Parathyroid adenoma (tissue), 2 donors: ENCODE data around the gene DMPK.

Experiments used
- H2AFZ ChIP-seq: fragments of 300-600 bp; sonication (generic); one replicate; pipeline ENCODE4 v1.7.0; 2017; ENCODE audit warnings: antibody characterized with exemption, mild to moderate bottlenecking
- H3K27ac ChIP-seq: fragments of 300-600 bp; sonication (generic); one replicate; pipeline ENCODE4 v1.7.0; 2017
- H3K27me3 ChIP-seq: fragments of 300-600 bp; sonication (generic); one replicate; pipeline ENCODE4 v1.7.0; 2017; ENCODE audit warnings: low read length; ENCODE audit not compliant: control insufficient read depth, insufficient read depth
- H3K36me3 ChIP-seq: fragments of 300-600 bp; sonication (generic); one replicate; pipeline ENCODE4 v1.7.0; 2017; ENCODE audit warnings: low read length; ENCODE audit not compliant: control insufficient read depth, insufficient read depth
- H3K4me1 ChIP-seq: fragments of 300-600 bp; sonication (generic); one replicate; pipeline ENCODE4 v1.7.0; 2017; ENCODE audit warnings: control low read depth
- H3K4me2 ChIP-seq: fragments of 300-600 bp; sonication (generic); one replicate; pipeline ENCODE4 v1.7.0; 2017; ENCODE audit warnings: low read length
- H3K4me3 ChIP-seq: fragments of 300-600 bp; sonication (generic); one replicate; pipeline ENCODE4 v1.7.0; 2017; ENCODE audit warnings: low read depth, low read length
- H3K79me2 ChIP-seq: fragments of 300-600 bp; sonication (generic); one replicate; pipeline ENCODE4 v1.7.0; 2017; ENCODE audit warnings: control low read depth
- H3K9ac ChIP-seq: fragments of 300-600 bp; sonication (generic); one replicate; pipeline ENCODE4 v1.7.0; 2017; ENCODE audit warnings: mild to moderate bottlenecking
- H3K9me3 ChIP-seq: fragments of 300-600 bp; sonication (generic); one replicate; pipeline ENCODE4 v1.7.0; 2017; ENCODE audit warnings: low read length; ENCODE audit not compliant: control insufficient read depth
- CTCF ChIP-seq: fragments of 300-600 bp; sonication (generic); IDR thresholded peaks from one replicate; pipeline ENCODE4 v1.7.0; 2017; ENCODE audit warnings: antibody characterized with exemption, mild to moderate bottlenecking
- donor health status: primary hyperparathyroidism.

Gene DMPK, protein sequence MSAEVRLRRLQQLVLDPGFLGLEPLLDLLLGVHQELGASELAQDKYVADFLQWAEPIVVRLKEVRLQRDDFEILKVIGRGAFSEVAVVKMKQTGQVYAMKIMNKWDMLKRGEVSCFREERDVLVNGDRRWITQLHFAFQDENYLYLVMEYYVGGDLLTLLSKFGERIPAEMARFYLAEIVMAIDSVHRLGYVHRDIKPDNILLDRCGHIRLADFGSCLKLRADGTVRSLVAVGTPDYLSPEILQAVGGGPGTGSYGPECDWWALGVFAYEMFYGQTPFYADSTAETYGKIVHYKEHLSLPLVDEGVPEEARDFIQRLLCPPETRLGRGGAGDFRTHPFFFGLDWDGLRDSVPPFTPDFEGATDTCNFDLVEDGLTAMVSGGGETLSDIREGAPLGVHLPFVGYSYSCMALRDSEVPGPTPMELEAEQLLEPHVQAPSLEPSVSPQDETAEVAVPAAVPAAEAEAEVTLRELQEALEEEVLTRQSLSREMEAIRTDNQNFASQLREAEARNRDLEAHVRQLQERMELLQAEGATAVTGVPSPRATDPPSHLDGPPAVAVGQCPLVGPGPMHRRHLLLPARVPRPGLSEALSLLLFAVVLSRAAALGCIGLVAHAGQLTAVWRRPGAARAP

GRCh38 chr19:45782162-45782691 is at the start of gene DMPK:
DMPK (minus strand) TSS chr19:45782490; CDS start chr19:45782352, 138 bp downstream.
- H3K9me3 ChIP-seq: no peaks in the 10 kb centered on the region
- H3K27me3 ChIP-seq: no peaks in the 10 kb centered on the region
- no peak for TF ChIP-seq CTCF
- no peak within 1 kb of the TSS for H2AFZ ChIP-seq
- H3K9ac ChIP-seq: no peak within 1 kb of the TSS
- no peaks in the 10 kb centered on the region for H3K36me3 ChIP-seq
- H3K79me2 ChIP-seq: peaks cover 2% of the 10 kb centered on the region
- peak within 1 kb of the TSS; percentile 39 for H3K27ac ChIP-seq
- no peak within 1 kb of the TSS for H3K4me3 ChIP-seq
- H3K4me1 ChIP-seq: peaks cover 10% of the 10 kb centered on the region
- no peak within 1 kb of the TSS for H3K4me2 ChIP-seq

DNA sequence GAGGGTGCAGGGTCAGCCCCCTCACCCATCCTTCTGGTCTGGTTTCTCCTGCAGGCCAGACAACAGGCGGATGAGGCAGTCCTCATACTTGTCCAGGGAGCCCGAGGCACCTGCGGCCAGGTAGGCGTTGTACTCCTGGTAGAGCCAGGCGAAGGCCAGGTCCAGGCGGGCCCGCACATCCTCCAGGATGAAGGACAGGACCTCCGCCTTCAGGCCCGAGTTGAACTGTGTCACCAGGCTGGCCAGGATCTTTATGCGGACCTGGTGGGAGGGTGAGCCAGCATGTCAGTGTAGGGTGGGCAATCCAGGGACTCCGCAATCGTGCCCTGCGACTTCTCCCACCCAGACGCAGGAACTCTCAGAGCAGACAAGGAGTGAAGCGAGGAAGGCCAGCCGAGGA is 46.7 kb upstream of the DMPK start:
- Histone ChIP-seq H3K9ac (no peak overlapping the region), H3K27ac (no peak overlapping the region), H3K27me3 (no peaks in the 10 kb centered on the region), H3K36me3 (no peaks in the 10 kb centered on the region), H2AFZ (no peak overlapping the region), H3K79me2 (no peaks in the 10 kb centered on the region), H3K4me2 (no peak overlapping the region), H3K4me3 (no peak overlapping the region), H3K4me1 (peaks cover 11% of the 10 kb centered on the region), H3K9me3 (no peaks in the 10 kb centered on the region)
- no peak for TF ChIP-seq CTCF

DNA sequence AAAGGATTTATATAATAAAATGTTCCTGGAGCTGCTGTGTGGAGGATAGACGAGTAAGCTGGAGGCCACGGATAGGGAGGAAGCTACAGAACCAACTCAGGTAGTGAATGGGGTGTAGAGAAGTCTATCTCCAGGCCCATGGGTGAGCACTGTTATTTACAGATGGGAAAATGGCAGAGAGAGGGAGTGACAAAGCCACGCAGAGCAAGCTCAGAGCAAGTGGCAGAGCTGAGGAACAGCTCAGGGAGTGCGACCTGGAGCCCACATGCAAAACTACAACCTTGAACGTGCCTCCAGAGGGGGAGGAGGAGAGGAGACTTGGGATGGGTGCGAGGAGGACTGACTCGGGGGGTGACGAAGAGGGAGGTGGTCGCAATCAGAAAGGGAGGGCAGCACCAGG is 46.2 kb upstream of the DMPK start:
- H3K27ac ChIP-seq: no peak overlapping the region
- no peaks in the 10 kb centered on the region for H3K27me3 ChIP-seq
- H3K4me1 ChIP-seq: peaks cover 11% of the 10 kb centered on the region
- TF ChIP-seq CTCF: no peak
- H3K36me3 ChIP-seq: no peaks in the 10 kb centered on the region
- H2AFZ ChIP-seq: no peak overlapping the region
- no peaks in the 10 kb centered on the region for H3K79me2 ChIP-seq
- H3K4me2 ChIP-seq: no peak overlapping the region
- no peak overlapping the region for H3K9ac ChIP-seq
- H3K4me3 ChIP-seq: no peak overlapping the region
- H3K9me3 ChIP-seq: no peaks in the 10 kb centered on the region

- H3K27ac ChIP-seq: peak overlapping the region; percentile 51
- H3K9me3 ChIP-seq: no peaks in the 10 kb centered on the region
- H3K4me3 ChIP-seq: no peak overlapping the region
- H3K36me3 ChIP-seq: no peaks in the 10 kb centered on the region
- TF ChIP-seq CTCF: no peak
- no peak overlapping the region for H3K9ac ChIP-seq
- no peaks in the 10 kb centered on the region for H3K79me2 ChIP-seq
- no peak overlapping the region for H3K4me2 ChIP-seq
- H3K27me3 ChIP-seq: no peaks in the 10 kb centered on the region
- H2AFZ ChIP-seq: no peak overlapping the region
- H3K4me1 ChIP-seq: peaks cover 11% of the 10 kb centered on the region
These were observed 45.3 kb upstream of the DMPK start for GRCh38 chr19:45827459-45828093.
